Measurements from ENCODE around the gene PRR14.
A peak's percentile ranks its signal among the peaks of the same experiment; 100 is the strongest.

PRR14 gene

GRCh38 chr16:30651124-30652004 is 604 bp downstream of the PRR14 start:
- H3K27ac Mint-ChIP-seq = peak overlapping the region; percentile 92 to 95 (median 94)

GRCh38 chr16:30652005-30652296 is 1.2 kb downstream of the PRR14 start:
- H3K4me3 Mint-ChIP-seq = peak overlapping the region; percentile 91 to 93 (median 92)
- H3K36me3 Mint-ChIP-seq (ENCODE audit: low read depth) = peaks cover 5% of the 10 kb centered on the region
- TF ChIP-seq CTCF (IDR thresholded peaks at IDR 0.05; ENCODE audit: unreplicated experiment in 3 of 3) = no peak

More at GRCh38 chr16:30651124-30652004, 604 bp downstream of the PRR14 start:
- Mint-ChIP-seq H3K36me3 (ENCODE audit: low read depth) (peaks cover 5% of the 10 kb centered on the region), H3K27me3 (ENCODE audit: low read depth) (no peaks in the 10 kb centered on the region), H3K4me1 (peaks cover 18% of the 10 kb centered on the region), H3K9me3 (no peaks in the 10 kb centered on the region), H3K4me3 (peak overlapping the region; percentile 99)
- TF ChIP-seq CTCF (IDR thresholded peaks at IDR 0.05; ENCODE audit: unreplicated experiment in 3 of 3) = peak; percentile 50 to 64 (median 61)

GRCh38 chr16:30652718-30653117 is 2.0 kb downstream of the PRR14 start:
- Mint-ChIP-seq H3K36me3 (ENCODE audit: low read depth) (peaks cover 5% of the 10 kb centered on the region), H3K4me3 (peak overlapping the region; percentile 91 to 93 (median 92)), H3K27ac (peak overlapping the region in 2 of 3 experiments; percentile 75 to 85)

More at GRCh38 chr16:30652005-30652296, 1.2 kb downstream of the PRR14 start:
- H3K27me3 Mint-ChIP-seq (ENCODE audit: low read depth) = no peaks in the 10 kb centered on the region
- H3K4me1 Mint-ChIP-seq = peaks cover 18% of the 10 kb centered on the region
- no peaks in the 10 kb centered on the region for H3K9me3 Mint-ChIP-seq
- peak overlapping the region; percentile 75 to 86 (median 85) for H3K27ac Mint-ChIP-seq

GRCh38 chr16:30654856-30655255 is 4.1 kb downstream of the PRR14 start:
- H3K27ac Mint-ChIP-seq = no peak overlapping the region
- TF ChIP-seq CTCF (IDR thresholded peaks at IDR 0.05; ENCODE audit: unreplicated experiment in 3 of 3) = no peak
- no peak overlapping the region for H3K4me3 Mint-ChIP-seq
- H3K27me3 Mint-ChIP-seq (ENCODE audit: low read depth) = no peaks in the 10 kb centered on the region
- peaks cover 23% of the 10 kb centered on the region for H3K4me1 Mint-ChIP-seq
- peaks cover 9% of the 10 kb centered on the region for H3K36me3 Mint-ChIP-seq (ENCODE audit: low read depth)
- H3K9me3 Mint-ChIP-seq = no peaks in the 10 kb centered on the region

More at GRCh38 chr16:30652718-30653117, 2.0 kb downstream of the PRR14 start:
- Mint-ChIP-seq H3K27me3 (ENCODE audit: low read depth) (no peaks in the 10 kb centered on the region), H3K9me3 (no peaks in the 10 kb centered on the region), H3K4me1 (peaks cover 23% of the 10 kb centered on the region)
- TF ChIP-seq CTCF (IDR thresholded peaks at IDR 0.05; ENCODE audit: unreplicated experiment in 3 of 3) = no peak

GRCh38 chr16:30655815-30656347 is 5.1 kb downstream of the PRR14 start:
- no peaks in the 10 kb centered on the region for H3K27me3 Mint-ChIP-seq (ENCODE audit: low read depth)
- no peaks in the 10 kb centered on the region for H3K9me3 Mint-ChIP-seq
- H3K4me1 Mint-ChIP-seq = peaks cover 28% of the 10 kb centered on the region
- TF ChIP-seq CTCF (IDR thresholded peaks at IDR 0.05; ENCODE audit: unreplicated experiment in 3 of 3) = no peak
- H3K27ac Mint-ChIP-seq = peak overlapping the region in 2 of 3 experiments; percentile 51 to 78
- peak overlapping the region in 2 of 3 experiments; percentile 67 to 75 for H3K4me3 Mint-ChIP-seq
- H3K36me3 Mint-ChIP-seq (ENCODE audit: low read depth) = peaks cover 14% of the 10 kb centered on the region

All from nephron (organoid).